DND-41 (cell line): ENCODE data around the gene POLDIP3.

Source experiments
- EZH2 ChIP-seq: IDR thresholded peaks from 3 replicates; pipeline ENCODE4 v1.6.1; 2012; ENCODE audit warnings: borderline replicate concordance, low read depth, mild to moderate bottlenecking, moderate library complexity, low read length, inconsistent platforms; ENCODE audit not compliant: severe bottlenecking
- TF ChIP-seq, protein P1 (sequence below): IDR thresholded peaks from 2 replicates; pipeline ENCODE4 v1.5.1; 2012; ENCODE audit warnings: borderline replicate concordance, low read length, moderate library complexity, mild to moderate bottlenecking; ENCODE audit not compliant: poor library complexity, severe bottlenecking; ENCODE audit errors: extremely low read depth

DNA sequence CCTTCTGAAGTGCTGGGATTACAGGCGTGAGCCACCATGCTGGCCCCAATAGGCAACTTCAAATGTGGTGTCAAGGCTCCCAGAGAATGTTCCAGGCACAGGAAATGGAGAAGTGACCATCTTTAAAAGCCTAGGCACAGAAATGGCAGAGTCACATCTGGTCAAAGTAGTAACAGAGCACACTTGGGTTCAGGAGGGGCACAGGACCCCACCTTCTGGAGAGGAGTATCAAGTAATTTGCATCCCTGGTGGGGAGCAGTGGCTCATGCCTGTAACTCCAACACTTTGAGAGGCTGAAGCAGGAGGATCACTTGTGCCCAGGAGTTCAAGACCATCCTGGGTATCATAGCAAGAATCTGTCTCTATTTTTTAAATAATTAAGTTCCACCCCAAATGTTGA, 31.7 kb downstream of the POLDIP3 start:
- TF ChIP-seq, protein P1, sequence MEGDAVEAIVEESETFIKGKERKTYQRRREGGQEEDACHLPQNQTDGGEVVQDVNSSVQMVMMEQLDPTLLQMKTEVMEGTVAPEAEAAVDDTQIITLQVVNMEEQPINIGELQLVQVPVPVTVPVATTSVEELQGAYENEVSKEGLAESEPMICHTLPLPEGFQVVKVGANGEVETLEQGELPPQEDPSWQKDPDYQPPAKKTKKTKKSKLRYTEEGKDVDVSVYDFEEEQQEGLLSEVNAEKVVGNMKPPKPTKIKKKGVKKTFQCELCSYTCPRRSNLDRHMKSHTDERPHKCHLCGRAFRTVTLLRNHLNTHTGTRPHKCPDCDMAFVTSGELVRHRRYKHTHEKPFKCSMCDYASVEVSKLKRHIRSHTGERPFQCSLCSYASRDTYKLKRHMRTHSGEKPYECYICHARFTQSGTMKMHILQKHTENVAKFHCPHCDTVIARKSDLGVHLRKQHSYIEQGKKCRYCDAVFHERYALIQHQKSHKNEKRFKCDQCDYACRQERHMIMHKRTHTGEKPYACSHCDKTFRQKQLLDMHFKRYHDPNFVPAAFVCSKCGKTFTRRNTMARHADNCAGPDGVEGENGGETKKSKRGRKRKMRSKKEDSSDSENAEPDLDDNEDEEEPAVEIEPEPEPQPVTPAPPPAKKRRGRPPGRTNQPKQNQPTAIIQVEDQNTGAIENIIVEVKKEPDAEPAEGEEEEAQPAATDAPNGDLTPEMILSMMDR: no peak
- TF ChIP-seq EZH2: no peak
